ENCODE results near the gene KSR1. TPM values are rescaled to one million over a fixed set of nuclear protein-coding genes. Genes with fewer than 3 reads are reported as not detected.

Gene KSR1
- total and polyA plus RNA-seq, 10 of the 15 experiments (the other 5 are each of a cell fraction or from before 2014, with no cell fraction given), result 0.97 to 66.6 (median 22.9) TPM

DNA sequence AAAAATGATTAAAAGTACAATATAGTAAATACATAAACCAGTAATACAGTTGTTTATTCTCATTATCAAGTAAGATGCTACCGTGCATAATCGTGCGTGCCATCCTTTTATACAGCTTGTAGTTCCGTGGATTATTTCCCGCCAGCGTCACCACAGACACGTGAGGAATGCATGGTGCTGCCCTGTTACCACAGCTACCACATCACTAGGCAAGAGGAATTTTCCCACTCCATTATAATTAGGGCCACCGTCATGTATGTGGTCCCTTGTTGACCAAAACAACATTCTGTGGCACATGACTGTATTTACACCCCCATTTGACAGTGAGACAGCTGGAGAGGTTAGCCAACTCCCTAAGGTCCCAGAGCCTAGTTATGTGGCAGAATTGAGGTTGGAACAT lies 144.2 kb downstream of the KSR1 start:
- no peak for FAIRE-seq
- no peak overlapping the region for H3K4me3 ChIP-seq
- no peak for TF ChIP-seq MTA2 (IDR thresholded peaks at IDR 0.05; ENCODE audit: low read depth)
- no peak for TF ChIP-seq RAD21 (IDR thresholded peaks at IDR 0.05; ENCODE audit: insufficient read depth, low read depth, low read length)
- TF ChIP-seq ESRRA (IDR thresholded peaks at IDR 0.05; ENCODE audit: low read length), result no peak
- TF ChIP-seq POLR2A (IDR thresholded peaks at IDR 0.05; ENCODE audit: low read depth, low read length), result no peak
- TF ChIP-seq, protein P1, sequence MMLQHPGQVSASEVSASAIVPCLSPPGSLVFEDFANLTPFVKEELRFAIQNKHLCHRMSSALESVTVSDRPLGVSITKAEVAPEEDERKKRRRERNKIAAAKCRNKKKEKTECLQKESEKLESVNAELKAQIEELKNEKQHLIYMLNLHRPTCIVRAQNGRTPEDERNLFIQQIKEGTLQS (IDR thresholded peaks at IDR 0.05; ENCODE audit: borderline replicate concordance, extremely low read depth, low read depth, low read length), result no peak
- TF ChIP-seq BMI1 (IDR thresholded peaks at IDR 0.05; ENCODE audit: borderline replicate concordance), result no peak
- TF ChIP-seq, protein P2, sequence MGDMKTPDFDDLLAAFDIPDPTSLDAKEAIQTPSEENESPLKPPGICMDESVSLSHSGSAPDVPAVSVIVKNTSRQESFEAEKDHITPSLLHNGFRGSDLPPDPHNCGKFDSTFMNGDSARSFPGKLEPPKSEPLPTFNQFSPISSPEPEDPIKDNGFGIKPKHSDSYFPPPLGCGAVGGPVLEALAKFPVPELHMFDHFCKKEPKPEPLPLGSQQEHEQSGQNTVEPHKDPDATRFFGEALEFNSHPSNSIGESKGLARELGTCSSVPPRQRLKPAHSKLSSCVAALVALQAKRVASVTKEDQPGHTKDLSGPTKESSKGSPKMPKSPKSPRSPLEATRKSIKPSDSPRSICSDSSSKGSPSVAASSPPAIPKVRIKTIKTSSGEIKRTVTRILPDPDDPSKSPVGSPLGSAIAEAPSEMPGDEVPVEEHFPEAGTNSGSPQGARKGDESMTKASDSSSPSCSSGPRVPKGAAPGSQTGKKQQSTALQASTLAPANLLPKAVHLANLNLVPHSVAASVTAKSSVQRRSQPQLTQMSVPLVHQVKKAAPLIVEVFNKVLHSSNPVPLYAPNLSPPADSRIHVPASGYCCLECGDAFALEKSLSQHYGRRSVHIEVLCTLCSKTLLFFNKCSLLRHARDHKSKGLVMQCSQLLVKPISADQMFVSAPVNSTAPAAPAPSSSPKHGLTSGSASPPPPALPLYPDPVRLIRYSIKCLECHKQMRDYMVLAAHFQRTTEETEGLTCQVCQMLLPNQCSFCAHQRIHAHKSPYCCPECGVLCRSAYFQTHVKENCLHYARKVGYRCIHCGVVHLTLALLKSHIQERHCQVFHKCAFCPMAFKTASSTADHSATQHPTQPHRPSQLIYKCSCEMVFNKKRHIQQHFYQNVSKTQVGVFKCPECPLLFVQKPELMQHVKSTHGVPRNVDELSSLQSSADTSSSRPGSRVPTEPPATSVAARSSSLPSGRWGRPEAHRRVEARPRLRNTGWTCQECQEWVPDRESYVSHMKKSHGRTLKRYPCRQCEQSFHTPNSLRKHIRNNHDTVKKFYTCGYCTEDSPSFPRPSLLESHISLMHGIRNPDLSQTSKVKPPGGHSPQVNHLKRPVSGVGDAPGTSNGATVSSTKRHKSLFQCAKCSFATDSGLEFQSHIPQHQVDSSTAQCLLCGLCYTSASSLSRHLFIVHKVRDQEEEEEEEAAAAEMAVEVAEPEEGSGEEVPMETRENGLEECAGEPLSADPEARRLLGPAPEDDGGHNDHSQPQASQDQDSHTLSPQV (IDR thresholded peaks at IDR 0.05), result no peak
- no peak for TF ChIP-seq ZNF207 (IDR thresholded peaks at IDR 0.05; ENCODE audit: borderline replicate concordance)
- TF ChIP-seq EZH2 (IDR thresholded peaks at IDR 0.05; ENCODE audit: borderline replicate concordance, control insufficient read depth, low read depth, low read length), result no peak
- TF ChIP-seq NFXL1 (IDR thresholded peaks at IDR 0.05; ENCODE audit: borderline replicate concordance), result no peak
- no peak for TF ChIP-seq TAF1 (IDR thresholded peaks at IDR 0.05; ENCODE audit: borderline replicate concordance, low read depth, low read length)
- BruUV-seq (replicated peaks), result no TSS peak
- no peak overlapping the region for H3K9ac ChIP-seq (ENCODE audit: control insufficient read depth, insufficient read depth, low read length)
- no peaks in the 10 kb centered on the region for H3K27me3 ChIP-seq (replicated peaks in 1 of 2; ENCODE audit: control insufficient read depth in 2 of 2, insufficient read depth in 2 of 2, low read length in 1 of 2)
- WGBS (ENCODE audit: insufficient coverage, insufficient replicate concordance, low lambda C conversion rate, missing lambda C conversion rate), result 88% methylated on average over 8 of the region's 8 CpGs
- H3K4me1 ChIP-seq (ENCODE audit: control insufficient read depth, insufficient read depth, low read length), result peaks cover 5% of the 10 kb centered on the region; the same call in 1 of the 2 replicates
- H4K20me1 ChIP-seq (ENCODE audit: control insufficient read depth, insufficient read depth), result no peaks in the 10 kb centered on the region
- ATAC-seq, result no peak
- H2AFZ ChIP-seq (ENCODE audit: control insufficient read depth, low read depth, low read length), result no peak overlapping the region
- no peak for DNase-seq (ENCODE audit: low read depth, low spot score)
- in situ Hi-C loops (cut with MboI), result loop anchor here (10.0 kb wide), 2 partner anchors 54 to 56 kb away; no protein-coding TSS in a partner anchor
- intact Hi-C loops (cut with micrococcal nuclease; ENCODE audit: unreplicated experiment), result loop anchor here (1.0 to 5.0 kb wide), 3 partner anchors 144 to 364 kb away; partner anchors contain the start of gene KSR1
- H3K9me3 ChIP-seq (replicated peaks; ENCODE audit: control insufficient read depth, insufficient read depth, low read length), result no peaks in the 10 kb centered on the region
- no peak overlapping the region for H3K4me2 ChIP-seq (ENCODE audit: control insufficient read depth, insufficient read depth)
- H3K79me2 ChIP-seq (ENCODE audit: control insufficient read depth, insufficient read depth, low read length), result no peaks in the 10 kb centered on the region
- ChIA-PET SMC1A (ENCODE audit: uncharacterized antibody, unreplicated experiment) (interaction anchor here (0.5 to 4.7 kb wide), 32 partner anchors 8 to 366 kb away, joined by 3 to 76 read pairs (median 6); partner anchors contain the start of gene KSR1), RAD21 (ENCODE audit: unreplicated experiment) (interaction anchor here (0.5 to 5.0 kb wide), 41 partner anchors 12 to 398 kb away, joined by 3 to 54 read pairs (median 5); partner anchors contain the start of genes KSR1 and LGALS9), POLR2A (interaction anchor here (1.4 to 1.6 kb wide), 2 partner anchors 63 to 142 kb away, joined by 4 read pairs; no protein-coding TSS in a partner anchor), CTCF (interaction anchor here (0.8 to 9.1 kb wide), 48 partner anchors 8 to 404 kb away, joined by 3 to 134 read pairs (median 10); partner anchors contain the start of gene KSR1)
- no peak overlapping the region for H3K27ac ChIP-seq (ENCODE audit: control insufficient read depth, insufficient read depth)
- peaks cover 7 to 30% of the 10 kb centered on the region in 2 experiments; a peak in 3 of 4 replicates for H3K36me3 ChIP-seq (ENCODE audit: control insufficient read depth in 2 of 2, insufficient read depth in 2 of 2, low read length in 1 of 2)

Data from GM12878 (cell line).